NCI-H2029 (cell line): ENCODE results near the gene SHROOM2.
A peak's percentile ranks its signal among the peaks of the same experiment; 100 is the strongest.
"Not testable (repeated sequence)": the region's sequence is repeated elsewhere in the genome, so short reads cannot be mapped to it uniquely, and the experiment has no call there.

Source experiments
- DNase-seq: peaks from one replicate; lab custom pipeline; 2025; lab: John Stamatoyannopoulos, UW

Gene SHROOM2

GRCh38 chrX:9829308-9830267, 43.4 kb downstream of the SHROOM2 start:
- DNase-seq: no peak

GRCh38 chrX:9832811-9833210, 46.6 kb downstream of the SHROOM2 start:
- DNase-seq: peak; percentile 4

- DNase-seq: no peak
Measured at GRCh38 chrX:9835585-9836210, 49.5 kb downstream of the SHROOM2 start.

- DNase-seq: no peak
Measured at GRCh38 chrX:9842541-9842940, 56.3 kb downstream of the SHROOM2 start.

GRCh38 chrX:9844936-9845577, 58.8 kb downstream of the SHROOM2 start:
- no peak for DNase-seq

GRCh38 chrX:9845578-9845952, 59.3 kb downstream of the SHROOM2 start:
- no peak for DNase-seq

GRCh38 chrX:9846631-9847030, 60.4 kb downstream of the SHROOM2 start:
- DNase-seq: no peak

GRCh38 chrX:9847071-9847470, 60.8 kb downstream of the SHROOM2 start:
- DNase-seq: no peak

- peak; percentile 1 for DNase-seq
Measured at GRCh38 chrX:9848718-9849479, 62.7 kb downstream of the SHROOM2 start.

- no peak for DNase-seq
Measured at GRCh38 chrX:9851890-9852289, 65.7 kb downstream of the SHROOM2 start.

GRCh38 chrX:9853307-9853706, 67.1 kb downstream of the SHROOM2 start:
- no peak for DNase-seq

- DNase-seq: no peak
Measured at GRCh38 chrX:9855561-9856283, 69.5 kb downstream of the SHROOM2 start.

GRCh38 chrX:9856588-9856987, 70.4 kb downstream of the SHROOM2 start:
- DNase-seq: no peak

- DNase-seq: no peak
Measured at GRCh38 chrX:9857575-9858474, 71.6 kb downstream of the SHROOM2 start.

- not testable (repeated sequence) for DNase-seq
Measured at GRCh38 chrX:9858684-9859083, 72.5 kb downstream of the SHROOM2 start.

GRCh38 chrX:9859711-9860555, 73.7 kb downstream of the SHROOM2 start:
- DNase-seq: no peak

GRCh38 chrX:9860826-9861225, 74.6 kb downstream of the SHROOM2 start:
- DNase-seq: no peak

- DNase-seq: no peak
Measured at GRCh38 chrX:9861711-9862110, 75.5 kb downstream of the SHROOM2 start.

- no peak for DNase-seq
Measured at GRCh38 chrX:9862525-9862924, 76.3 kb downstream of the SHROOM2 start.
